HG03575 (cell line): ENCODE results near the gene GLOD5.

Experiments used
- ATAC-seq: cut with Tn5 transposase; IDR thresholded peaks from one replicate; pipeline ENCODE4 v1.9.1; 2021; ENCODE audit not compliant: unreplicated experiment, insufficient number of reproducible peaks, low FRiP score; ENCODE audit errors: extremely low read depth

The GLOD5 gene

DNA sequence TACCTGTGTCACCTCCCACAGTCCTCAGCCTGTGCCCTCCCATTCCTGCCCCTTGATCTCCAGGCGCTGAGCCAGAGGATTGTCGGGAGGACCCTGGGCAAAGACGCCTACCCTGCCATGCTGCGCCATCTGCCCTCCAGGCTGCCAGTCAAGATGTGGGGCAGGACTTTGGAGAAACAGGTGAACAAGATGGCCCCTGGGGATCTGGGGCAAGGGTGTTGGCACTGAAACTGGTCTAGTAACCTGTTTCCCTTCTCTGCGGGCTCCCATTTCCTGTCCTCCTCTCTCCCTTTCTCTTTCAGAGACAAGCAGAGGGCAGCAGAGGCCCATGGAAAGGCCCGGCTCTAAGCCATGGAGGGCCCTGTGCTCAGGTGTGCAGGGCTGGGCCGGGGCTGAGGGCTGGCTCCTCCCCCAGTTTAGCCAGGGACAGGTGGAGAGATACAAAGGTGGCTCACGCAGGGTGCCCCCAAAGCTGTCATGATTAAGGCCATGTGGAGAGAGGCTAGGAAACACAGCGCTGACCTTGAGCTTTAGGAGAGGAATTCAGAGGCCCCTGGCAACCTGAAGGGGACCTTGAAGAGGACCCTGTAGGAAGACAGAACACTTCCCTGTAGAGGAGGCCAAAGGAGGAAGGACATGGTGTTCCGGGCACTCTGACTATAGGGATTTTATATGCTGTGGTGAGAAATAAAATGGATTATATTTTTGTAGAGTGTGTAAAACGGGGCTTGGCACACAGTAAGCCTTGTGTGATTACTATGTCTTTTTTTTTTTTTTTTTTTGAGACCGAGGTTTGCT lies at the start of gene GLOD5:
GLOD5 (plus strand) TSS at position 74 of the 798 bp plus-strand sequence; CDS start at position 118, 44 bp downstream.
- ATAC-seq, result no peak

GRCh38 chrX:48711929-48712505 lies 49.5 kb upstream of the GLOD5 start:
- no peak for ATAC-seq

DNA sequence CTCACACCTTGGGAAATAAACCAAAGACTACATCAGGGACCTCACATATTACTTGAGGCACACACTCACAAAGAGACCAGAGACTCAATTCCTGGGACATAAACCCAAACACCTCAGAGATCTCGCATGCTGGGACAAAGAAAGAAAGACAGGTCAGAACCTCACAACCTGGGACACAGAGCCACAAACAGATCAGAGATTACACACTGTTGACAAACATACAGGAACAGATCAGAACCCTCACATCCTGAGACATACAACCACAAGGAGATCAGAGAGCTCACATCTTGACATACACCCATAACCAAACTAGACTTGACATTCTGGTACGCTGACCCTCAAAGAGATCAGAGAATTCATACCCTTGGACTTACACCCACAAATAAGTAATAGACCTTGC lies 47.7 kb upstream of the GLOD5 start:
- ATAC-seq, result no peak

- ATAC-seq, result no peak
Measured at GRCh38 chrX:48714573-48714972, 47.0 kb upstream of the GLOD5 start.

DNA sequence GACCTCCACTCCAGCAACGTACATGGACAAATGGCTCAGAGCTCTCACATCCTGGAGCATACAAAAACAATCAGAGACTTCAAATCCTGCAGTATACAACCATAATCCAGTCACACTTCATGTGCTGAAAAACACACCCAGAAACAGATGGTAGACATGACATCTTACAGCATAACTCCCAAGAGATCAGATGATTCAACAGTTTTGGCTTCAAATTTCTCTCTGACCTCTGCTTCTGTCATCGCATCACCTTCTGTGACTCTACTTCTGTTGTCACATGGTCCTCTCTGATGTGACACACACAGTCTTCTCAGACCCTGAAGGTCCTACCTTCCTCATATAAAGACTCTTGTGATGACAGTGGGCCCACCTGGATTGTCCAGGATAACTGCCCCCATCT lies 46.5 kb upstream of the GLOD5 start:
- ATAC-seq, result no peak

DNA sequence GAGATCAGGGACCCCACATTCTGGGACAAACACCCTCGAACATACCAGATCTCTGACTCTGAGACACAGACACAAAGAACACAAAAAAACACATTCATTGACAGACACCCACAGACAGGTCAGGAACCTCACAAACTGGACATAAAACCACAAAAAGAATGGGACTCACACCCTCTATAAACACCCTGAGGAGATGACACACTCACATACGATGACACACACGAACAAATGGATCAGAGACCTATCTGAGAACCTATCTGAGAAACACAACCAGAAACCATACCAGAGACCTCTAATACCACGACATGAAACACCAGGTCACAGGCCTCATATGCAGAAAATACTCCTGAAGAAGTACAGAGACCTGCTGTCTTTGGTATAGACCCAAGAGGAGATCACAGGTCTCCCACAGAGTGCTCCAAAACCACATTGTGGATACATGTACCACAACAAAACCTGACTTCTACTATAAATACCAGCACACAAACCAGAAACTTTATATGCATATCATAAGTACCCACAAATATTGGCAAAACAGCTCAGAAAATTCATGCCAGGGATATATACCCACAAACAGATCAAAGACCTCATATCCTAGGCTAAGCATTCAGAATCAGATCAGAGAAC lies 45.6 kb upstream of the GLOD5 start:
- no peak for ATAC-seq

- no peak for ATAC-seq
Measured at GRCh38 chrX:48719958-48720357, 41.6 kb upstream of the GLOD5 start.

GRCh38 chrX:48720577-48721250 lies 40.8 kb upstream of the GLOD5 start:
- ATAC-seq, result no peak

GRCh38 chrX:48721916-48722315 lies 39.6 kb upstream of the GLOD5 start:
- no peak for ATAC-seq

- ATAC-seq, result no peak
Measured at GRCh38 chrX:48726596-48726995, 35.0 kb upstream of the GLOD5 start.

- ATAC-seq, result no peak
Measured at GRCh38 chrX:48728653-48729052, 32.9 kb upstream of the GLOD5 start.

- no peak for ATAC-seq
Measured at GRCh38 chrX:48736303-48736702, 25.2 kb upstream of the GLOD5 start.

DNA sequence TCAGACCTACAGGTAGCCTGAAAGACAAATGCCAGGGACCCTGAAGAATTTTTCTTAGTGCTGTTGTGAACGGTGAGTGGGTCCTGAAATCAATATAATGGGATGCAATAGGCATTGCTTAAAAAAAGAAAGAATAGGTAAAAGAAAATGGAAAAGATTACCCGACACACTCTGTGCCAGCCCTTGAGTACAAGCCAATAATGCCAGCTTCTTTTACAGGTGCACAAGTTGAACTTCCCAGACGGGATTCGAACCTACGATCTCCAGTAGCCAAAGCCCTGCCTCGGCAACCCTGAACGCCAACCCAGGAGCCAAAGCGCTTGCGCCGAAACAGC lies 24.7 kb upstream of the GLOD5 start:
- no peak for ATAC-seq

DNA sequence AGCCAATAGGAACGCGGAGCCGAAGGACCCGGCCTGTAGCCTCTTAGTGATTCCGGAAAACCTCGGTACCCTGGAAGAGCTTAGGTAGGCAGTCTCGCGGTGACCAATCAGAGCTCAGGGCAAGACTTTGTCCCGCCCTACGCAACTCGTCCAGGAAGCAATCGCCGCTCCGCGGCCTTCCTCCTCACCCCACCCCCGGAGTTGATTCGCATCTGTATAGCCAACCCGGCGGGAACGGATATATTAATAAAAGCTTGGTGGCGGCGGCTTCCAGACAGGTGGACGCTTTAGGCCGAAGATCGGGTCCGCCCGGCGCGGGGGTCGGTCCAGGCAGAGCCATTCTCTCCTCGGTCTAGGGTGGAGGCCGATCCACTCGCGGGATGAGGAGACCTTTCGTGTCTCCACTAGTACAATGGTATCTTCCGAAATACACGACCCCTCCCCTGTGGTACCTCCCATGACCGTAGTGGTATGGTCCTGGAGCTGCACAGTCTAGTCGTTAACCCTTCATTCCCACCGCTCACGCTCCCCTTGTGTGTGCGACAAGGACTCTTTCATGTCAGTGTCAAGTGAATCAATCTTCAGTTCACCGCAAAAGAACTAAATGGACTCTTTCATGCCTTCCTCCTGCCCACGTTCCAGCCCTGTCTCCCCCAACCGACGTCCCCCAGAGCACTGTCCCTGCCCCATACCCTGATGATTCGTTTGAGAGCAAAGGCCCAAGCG lies 24.2 kb upstream of the GLOD5 start:
- no peak for ATAC-seq

DNA sequence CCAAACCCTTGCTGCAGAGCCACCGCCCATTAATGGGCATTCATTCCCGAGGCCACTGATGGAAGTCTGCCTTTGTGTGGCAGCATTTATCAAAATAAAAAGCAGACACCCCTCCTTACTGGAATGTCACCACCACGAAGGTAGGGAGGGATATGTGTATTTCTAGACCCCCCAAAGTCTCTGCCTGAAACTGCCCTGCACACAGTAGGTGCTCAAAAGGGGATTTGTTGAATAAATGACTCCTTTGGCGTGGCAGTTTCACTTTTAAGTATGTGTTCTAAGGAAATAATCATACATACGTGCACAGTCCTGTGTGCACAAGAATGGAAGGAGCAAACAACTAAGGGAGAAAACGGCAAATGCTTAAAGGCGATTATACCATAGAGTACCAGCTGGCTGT lies 23.6 kb upstream of the GLOD5 start:
- no peak for ATAC-seq

GRCh38 chrX:48741834-48742233 lies 19.7 kb upstream of the GLOD5 start:
- ATAC-seq, result no peak

DNA sequence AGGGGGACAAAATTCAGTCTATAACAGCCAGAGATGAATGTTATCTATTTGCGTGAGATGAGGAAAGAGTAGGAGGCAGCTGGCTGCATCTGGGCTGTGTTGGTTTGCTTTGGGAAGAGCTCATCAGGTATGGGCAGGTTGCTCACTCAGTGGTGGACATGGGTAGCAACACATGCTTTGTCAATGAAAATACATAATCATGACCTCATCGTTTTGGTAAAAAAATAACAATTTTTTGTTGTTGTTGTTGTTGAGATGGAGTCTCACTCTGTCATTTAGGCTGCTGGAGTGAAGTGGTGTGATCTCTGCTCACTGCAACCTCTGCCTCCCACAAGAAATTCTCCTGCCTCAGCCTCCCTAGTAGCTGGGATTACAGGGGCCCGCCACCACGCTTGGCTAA lies 16.3 kb upstream of the GLOD5 start:
- no peak for ATAC-seq

DNA sequence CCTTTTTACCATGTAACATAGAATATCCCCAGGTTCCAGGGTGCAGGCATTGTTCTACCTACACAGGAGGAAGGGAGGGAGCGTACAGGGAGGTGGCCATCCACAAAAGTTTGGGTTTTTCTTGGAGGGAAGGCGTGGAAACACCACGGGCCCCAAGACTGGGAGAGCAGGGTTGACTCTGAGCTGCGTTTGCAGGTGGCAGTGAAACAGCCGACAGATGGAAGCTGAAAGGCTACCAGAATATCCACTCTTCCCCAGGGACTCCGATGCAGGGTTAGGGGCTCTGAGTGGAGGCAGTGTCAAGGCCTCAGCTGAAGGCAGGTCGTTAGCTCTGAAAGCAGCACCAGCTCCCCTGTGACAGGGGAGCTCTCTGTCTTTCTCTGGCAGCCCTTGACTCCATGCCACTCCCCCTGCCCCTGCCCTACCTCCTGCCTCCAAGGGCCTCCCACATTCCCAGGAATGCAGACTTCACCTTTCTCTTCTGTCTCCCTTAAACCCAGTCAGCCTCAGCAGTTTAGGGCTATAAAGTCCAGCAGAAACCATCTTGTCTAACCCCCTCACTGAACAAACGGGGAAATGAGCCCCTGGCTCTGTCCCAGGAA lies 14.0 kb upstream of the GLOD5 start:
- no peak for ATAC-seq

GRCh38 chrX:48749182-48749581 lies 12.4 kb upstream of the GLOD5 start:
- no peak for ATAC-seq
